ENCODE measurements around the gene ADAMTSL5. TPM values are rescaled to one million over a fixed set of nuclear protein-coding genes. Genes with fewer than 3 reads are reported as not detected.

Gene ADAMTSL5
- total RNA-seq, 2 donors from 2014 or later = 4.1 to 4.8 TPM

DNA sequence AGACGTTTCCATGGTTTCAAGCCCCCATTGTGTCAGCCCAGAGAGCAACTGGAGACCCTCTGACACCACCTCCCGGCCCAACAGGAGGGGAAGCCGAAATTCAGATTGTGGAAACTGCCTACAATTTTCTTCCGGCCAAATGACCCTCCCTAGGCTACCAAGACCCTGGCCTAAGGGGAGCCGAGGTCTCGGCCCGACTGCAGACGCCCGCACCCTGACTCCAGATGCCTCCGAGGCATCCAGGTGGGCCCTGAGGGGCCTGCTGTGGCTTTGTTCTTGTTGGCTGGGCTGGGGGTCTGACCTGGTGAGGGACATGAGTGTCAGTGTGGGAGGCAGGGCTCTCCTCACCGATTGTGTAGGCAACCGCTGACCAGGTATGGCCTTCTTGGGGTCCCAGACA is 45.7 kb upstream of the ADAMTSL5 start:
- no peaks in the 10 kb centered on the region for H3K27me3 Mint-ChIP-seq (ENCODE audit: insufficient read depth)
- Histone ChIP-seq H3K9ac (ENCODE audit: extremely low read depth, low read length, poor library complexity, severe bottlenecking) (no peak overlapping the region), H3K4me3 (ENCODE audit: low read length) (no peak overlapping the region), H3K9me3 (ENCODE audit: control insufficient read depth, low read length) (no peaks in the 10 kb centered on the region), H3K36me3 (ENCODE audit: control insufficient read depth, insufficient read depth, low read length) (peaks cover 54% of the 10 kb centered on the region), H3K4me1 (ENCODE audit: control insufficient read depth, insufficient read depth, low read length) (no peaks in the 10 kb centered on the region), H3K27ac (ENCODE audit: low read depth, low read length) (no peak overlapping the region), H3K27me3 (ENCODE audit: control insufficient read depth, insufficient read depth, low read length, poor library complexity, severe bottlenecking) (no peaks in the 10 kb centered on the region)
- WGBS, 2 experiments (ENCODE audit: insufficient coverage in 1 of 2, insufficient read length in 1 of 2) = 72 to 95% methylated on average over 2 to 12 of the region's 12 CpGs
- no peak for DNase-seq
- no peaks in the 10 kb centered on the region for H3K4me1 Mint-ChIP-seq
- TF ChIP-seq, protein P1, sequence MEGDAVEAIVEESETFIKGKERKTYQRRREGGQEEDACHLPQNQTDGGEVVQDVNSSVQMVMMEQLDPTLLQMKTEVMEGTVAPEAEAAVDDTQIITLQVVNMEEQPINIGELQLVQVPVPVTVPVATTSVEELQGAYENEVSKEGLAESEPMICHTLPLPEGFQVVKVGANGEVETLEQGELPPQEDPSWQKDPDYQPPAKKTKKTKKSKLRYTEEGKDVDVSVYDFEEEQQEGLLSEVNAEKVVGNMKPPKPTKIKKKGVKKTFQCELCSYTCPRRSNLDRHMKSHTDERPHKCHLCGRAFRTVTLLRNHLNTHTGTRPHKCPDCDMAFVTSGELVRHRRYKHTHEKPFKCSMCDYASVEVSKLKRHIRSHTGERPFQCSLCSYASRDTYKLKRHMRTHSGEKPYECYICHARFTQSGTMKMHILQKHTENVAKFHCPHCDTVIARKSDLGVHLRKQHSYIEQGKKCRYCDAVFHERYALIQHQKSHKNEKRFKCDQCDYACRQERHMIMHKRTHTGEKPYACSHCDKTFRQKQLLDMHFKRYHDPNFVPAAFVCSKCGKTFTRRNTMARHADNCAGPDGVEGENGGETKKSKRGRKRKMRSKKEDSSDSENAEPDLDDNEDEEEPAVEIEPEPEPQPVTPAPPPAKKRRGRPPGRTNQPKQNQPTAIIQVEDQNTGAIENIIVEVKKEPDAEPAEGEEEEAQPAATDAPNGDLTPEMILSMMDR (conservative IDR thresholded peaks at IDR 0.05) = no peak
- no peaks in the 10 kb centered on the region for H3K9me3 Mint-ChIP-seq
- peaks cover 38% of the 10 kb centered on the region for H3K36me3 Mint-ChIP-seq (ENCODE audit: low read depth)
- H3K27ac Mint-ChIP-seq = no peak overlapping the region
- no peak overlapping the region for H3K4me3 Mint-ChIP-seq

GRCh38 chr19:1556390-1557070 is 43.7 kb upstream of the ADAMTSL5 start:
- no peak overlapping the region for H3K4me3 Mint-ChIP-seq
- no peak overlapping the region for H3K27ac ChIP-seq (ENCODE audit: low read depth, low read length)
- no peak overlapping the region for H3K9ac ChIP-seq (ENCODE audit: extremely low read depth, low read length, poor library complexity, severe bottlenecking)
- TF ChIP-seq, protein P1 (conservative IDR thresholded peaks at IDR 0.05) = no peak
- H3K27ac Mint-ChIP-seq = no peak overlapping the region
- no peaks in the 10 kb centered on the region for H3K27me3 ChIP-seq (ENCODE audit: control insufficient read depth, insufficient read depth, low read length, poor library complexity, severe bottlenecking)
- no peaks in the 10 kb centered on the region for H3K9me3 Mint-ChIP-seq
- no peak overlapping the region for H3K4me3 ChIP-seq (ENCODE audit: low read length)
- H3K36me3 Mint-ChIP-seq (ENCODE audit: low read depth) = peaks cover 29% of the 10 kb centered on the region
- H3K4me1 Mint-ChIP-seq = no peaks in the 10 kb centered on the region
- no peaks in the 10 kb centered on the region for H3K27me3 Mint-ChIP-seq (ENCODE audit: insufficient read depth)
- no peak for DNase-seq
- no peaks in the 10 kb centered on the region for H3K9me3 ChIP-seq (ENCODE audit: control insufficient read depth, low read length)
- WGBS, 2 experiments (ENCODE audit: insufficient coverage in 1 of 2, insufficient read length in 1 of 2) = 96 to 99% methylated on average over 48 to 66 of the region's 66 CpGs
- H3K36me3 ChIP-seq (ENCODE audit: control insufficient read depth, insufficient read depth, low read length) = peaks cover 42% of the 10 kb centered on the region
- no peaks in the 10 kb centered on the region for H3K4me1 ChIP-seq (ENCODE audit: control insufficient read depth, insufficient read depth, low read length)

DNA sequence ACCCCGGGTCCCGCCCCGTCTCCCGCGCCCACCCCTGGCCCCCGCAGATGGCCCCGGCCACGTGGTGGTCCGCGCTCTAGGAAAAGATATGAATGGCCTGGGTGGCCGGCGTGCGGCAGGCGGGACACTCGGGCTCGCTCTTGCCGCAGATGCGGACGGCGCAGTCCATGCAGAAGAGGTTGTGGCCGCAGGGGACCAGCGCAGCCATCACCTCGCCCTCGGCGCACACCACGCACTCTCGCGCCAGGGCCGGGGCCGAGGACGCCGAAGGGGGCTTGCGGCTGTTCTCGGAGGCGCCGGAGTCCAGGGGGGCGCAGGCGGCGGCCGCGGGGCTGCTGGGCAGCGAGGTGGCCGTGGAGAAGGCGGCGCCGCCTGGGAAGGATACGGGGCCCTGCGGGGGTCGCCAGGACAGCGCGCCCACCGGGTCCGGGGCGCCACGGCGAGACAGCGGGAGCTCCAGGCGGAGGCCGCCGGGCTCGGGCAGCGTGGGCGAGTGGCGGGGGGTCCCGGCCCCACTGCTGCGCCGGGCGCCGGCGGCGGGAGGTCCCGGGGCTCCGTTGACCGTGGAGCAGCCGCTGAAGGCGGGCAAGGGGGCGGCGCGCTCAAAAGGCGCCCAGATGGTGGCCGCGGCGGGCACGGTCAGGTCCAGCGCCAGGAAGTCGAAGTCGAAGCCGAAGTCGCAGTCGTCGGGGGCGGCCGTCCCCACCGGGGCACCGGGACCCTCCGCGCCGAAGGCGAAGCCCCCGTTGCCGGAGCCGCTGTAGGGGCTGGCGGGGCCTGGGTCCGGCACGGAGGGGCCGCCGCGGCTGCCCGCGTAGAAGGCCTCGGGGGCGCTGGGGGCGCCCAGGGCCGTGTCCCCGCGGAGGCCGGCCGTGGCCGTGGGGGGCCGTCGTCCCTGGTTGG is 42.9 kb upstream of the ADAMTSL5 start:
- H3K4me1 ChIP-seq (ENCODE audit: control insufficient read depth, insufficient read depth, low read length) = no peaks in the 10 kb centered on the region
- peaks cover 37% of the 10 kb centered on the region for H3K36me3 ChIP-seq (ENCODE audit: control insufficient read depth, insufficient read depth, low read length)
- H3K9ac ChIP-seq (ENCODE audit: extremely low read depth, low read length, poor library complexity, severe bottlenecking) = no peak overlapping the region
- no peaks in the 10 kb centered on the region for H3K27me3 ChIP-seq (ENCODE audit: control insufficient read depth, insufficient read depth, low read length, poor library complexity, severe bottlenecking)
- no peak overlapping the region for H3K4me3 ChIP-seq (ENCODE audit: low read length)
- peaks cover 24% of the 10 kb centered on the region for H3K36me3 Mint-ChIP-seq (ENCODE audit: low read depth)
- H3K27ac ChIP-seq (ENCODE audit: low read depth, low read length) = no peak overlapping the region
- 95% methylated on average over 60 to 121 of the region's 121 CpGs for WGBS, 2 experiments (ENCODE audit: insufficient coverage in 1 of 2, insufficient read length in 1 of 2)
- no peak overlapping the region for H3K27ac Mint-ChIP-seq
- H3K4me1 Mint-ChIP-seq = no peaks in the 10 kb centered on the region
- H3K9me3 ChIP-seq (ENCODE audit: control insufficient read depth, low read length) = no peaks in the 10 kb centered on the region
- no peak for DNase-seq
- no peaks in the 10 kb centered on the region for H3K27me3 Mint-ChIP-seq (ENCODE audit: insufficient read depth)
- no peak overlapping the region for H3K4me3 Mint-ChIP-seq
- TF ChIP-seq, protein P1 (conservative IDR thresholded peaks at IDR 0.05) = no peak
- H3K9me3 Mint-ChIP-seq = no peaks in the 10 kb centered on the region
